ENCODE data around the gene SECTM1.

Gene SECTM1

GRCh38 chr17:82324566-82325285, 8.8 kb downstream of the SECTM1 start:
- no peak for TF ChIP-seq CTCF (IDR thresholded peaks at IDR 0.05; ENCODE audit: low read depth, low read length)
- no peak for DNase-seq (ENCODE audit: extremely low read depth, low read depth)

- no peak for DNase-seq (ENCODE audit: extremely low read depth, low read depth)
- no peak for TF ChIP-seq CTCF (IDR thresholded peaks at IDR 0.05; ENCODE audit: low read depth, low read length)
Observed at GRCh38 chr17:82323514-82324234, 9.9 kb downstream of the SECTM1 start.

DNA sequence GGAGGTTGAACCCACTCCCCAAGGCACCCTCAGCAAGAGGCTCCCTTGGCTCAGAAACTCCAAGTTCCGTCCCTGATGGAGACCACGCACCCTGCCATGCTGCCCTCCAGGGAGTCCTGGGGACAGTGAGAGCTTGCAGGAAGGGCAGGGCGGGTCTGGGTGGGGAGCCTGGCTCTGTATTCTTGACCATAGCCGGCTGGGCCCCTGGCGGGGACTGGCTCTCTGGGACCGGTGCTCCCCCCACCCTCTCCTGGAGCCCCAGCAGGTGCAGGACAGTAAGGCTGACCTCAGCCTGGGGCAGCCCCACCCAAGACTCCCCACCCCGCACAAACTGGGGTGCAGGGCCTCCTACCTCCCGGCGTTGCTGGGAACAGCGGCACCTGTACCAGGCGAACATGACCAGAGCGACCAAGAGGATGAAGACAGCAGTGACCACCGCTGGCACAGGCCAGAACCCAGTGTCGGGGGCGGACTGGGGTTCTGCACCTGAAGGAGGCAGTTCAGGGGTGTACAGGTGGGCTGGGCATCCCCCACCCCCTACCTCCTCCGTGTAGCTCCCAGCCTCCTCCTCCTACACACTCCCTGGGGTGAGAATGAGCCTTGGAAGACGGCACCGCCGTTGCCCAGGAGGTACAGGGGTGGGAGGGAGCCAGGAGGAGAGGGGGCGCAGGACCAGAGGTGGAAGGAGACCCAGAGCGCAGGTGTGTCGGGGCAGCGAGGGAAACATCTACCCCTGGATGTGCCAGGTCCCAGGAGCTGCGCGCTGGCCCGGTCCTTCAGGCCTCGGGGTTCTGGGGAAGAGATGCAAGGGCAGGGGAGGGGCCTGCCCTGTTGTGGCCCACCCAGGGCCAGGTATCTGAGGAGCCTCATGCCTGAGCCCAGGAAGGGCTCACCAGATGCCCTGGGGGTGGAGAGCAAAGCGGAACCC, 10.8 kb downstream of the SECTM1 start:
- no peak for TF ChIP-seq CTCF (IDR thresholded peaks at IDR 0.05; ENCODE audit: low read depth, low read length)
- no peak for DNase-seq (ENCODE audit: extremely low read depth, low read depth)

DNA sequence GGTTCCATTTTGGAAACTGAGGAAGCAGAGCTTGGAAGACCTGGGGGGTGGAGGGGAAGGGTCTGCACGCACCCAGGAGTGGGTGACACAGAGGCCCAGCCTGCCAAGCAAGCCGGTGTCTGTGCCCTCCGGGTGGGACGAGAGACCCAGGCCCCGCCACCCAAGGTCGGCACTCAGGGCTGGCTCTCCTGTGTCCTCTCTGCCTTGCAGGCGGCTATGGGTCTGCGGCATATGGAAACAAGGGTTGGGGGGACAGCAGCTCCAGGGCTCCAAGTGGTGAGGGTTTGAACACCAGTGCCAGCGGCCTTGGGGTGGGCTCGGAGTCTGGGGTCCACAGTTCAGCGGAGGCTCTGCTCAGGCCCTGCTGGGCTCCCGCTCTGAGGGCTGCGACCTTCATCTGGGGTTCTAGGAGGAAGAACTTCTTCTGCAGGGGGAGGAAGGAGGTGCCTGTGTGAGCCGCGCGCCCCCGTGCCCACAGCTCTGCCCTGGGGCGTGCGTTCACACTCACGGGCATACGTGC, 11.6 kb downstream of the SECTM1 start:
- TF ChIP-seq CTCF (IDR thresholded peaks at IDR 0.05; ENCODE audit: low read depth, low read length): no peak
- no peak for DNase-seq (ENCODE audit: extremely low read depth, low read depth)

DNA sequence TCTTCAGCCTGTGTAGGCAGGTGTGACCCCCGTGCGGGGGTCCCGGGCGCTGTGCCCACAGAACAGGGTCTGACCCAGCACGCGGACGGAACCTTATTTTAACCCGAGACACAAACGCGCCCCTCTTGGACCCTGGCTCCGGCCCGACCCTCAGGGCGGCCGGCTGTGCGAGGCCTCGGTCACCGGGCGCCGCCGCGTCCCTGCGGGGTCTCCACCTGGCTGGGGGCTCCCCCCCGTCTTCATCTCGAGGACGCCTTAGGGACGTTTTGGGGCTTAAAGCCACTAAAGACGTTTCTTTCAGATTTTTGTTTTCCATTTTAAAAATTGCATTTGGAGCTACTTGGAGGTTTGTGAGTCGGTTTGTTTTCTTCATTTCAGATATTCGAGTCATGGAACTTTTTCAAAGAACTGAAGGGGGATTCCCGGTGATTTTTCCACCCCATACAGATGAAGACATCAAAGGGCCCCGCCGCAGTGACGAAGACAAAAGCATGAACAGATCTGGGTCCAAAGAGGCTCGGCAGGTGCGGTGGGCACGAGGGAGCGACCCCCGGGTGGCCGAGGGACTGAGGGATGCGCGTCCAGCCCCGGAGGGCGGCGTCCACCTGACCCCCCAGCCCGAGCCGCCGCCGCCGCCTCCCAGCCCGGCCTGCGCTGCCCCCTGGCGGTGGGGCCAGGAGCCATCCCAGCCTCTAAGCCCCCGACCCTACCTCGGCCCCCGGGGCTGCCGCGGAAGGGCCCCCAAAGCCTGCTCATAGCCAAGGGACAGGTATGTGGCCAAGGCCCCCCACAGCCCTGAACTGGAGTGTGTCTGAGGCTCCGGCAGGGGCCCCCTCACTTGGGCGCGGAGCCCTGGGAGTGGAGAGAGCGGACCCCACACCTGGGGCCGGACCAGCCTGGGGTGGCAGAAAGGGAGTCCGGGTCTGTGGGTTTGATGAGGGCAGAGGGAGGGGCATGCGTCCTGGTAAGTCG, 12.3 kb downstream of the SECTM1 start:
- peak; percentile 43 for TF ChIP-seq CTCF (IDR thresholded peaks at IDR 0.05; ENCODE audit: low read depth, low read length)
- no peak for DNase-seq (ENCODE audit: extremely low read depth, low read depth)

DNA sequence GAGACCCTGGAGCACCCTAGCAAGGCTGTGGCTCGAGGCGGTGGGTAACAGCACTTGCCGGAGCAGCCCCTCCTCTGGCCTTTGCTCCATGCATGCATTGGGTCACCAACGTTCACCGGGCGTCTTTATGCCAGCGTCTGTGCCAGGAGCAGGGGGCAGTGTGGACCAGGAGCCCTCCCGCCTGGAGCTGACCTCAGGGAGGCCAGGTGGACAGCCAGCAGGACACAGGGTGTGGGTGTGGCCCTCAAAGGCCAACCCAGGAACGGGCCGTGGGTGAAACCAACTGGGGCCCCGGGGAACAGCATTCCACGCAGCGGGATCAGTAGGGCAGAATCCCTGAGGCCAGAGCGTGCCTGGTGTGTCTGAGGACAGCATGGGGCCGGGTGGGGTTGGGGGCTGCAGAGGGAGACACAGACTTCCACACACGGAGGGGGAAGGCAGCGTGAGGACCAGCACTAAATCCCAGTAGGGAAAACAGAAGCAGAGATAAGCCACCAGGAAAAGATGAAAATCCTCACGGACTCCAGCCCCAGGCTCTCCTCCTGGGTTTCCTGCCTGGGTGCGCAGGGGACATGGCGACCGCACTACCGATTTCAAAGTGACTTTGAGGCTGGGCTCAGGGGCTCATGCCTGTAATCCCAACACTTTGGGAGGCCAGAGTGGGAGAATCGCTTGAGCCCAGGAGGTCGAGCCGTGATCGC, 13.3 kb downstream of the SECTM1 start:
- no peak for TF ChIP-seq CTCF (IDR thresholded peaks at IDR 0.05; ENCODE audit: low read depth, low read length)
- DNase-seq (ENCODE audit: extremely low read depth, low read depth): no peak
